ENCODE measurements around the gene SGK1.

The SGK1 gene

GRCh38 chr6:134289204-134289575 is 28.7 kb downstream of the SGK1 start:
- no peaks in the 10 kb centered on the region for H3K9me3 ChIP-seq (ENCODE audit: insufficient read depth, low read depth, low read length)
- no peak overlapping the region for H3K4ac ChIP-seq (ENCODE audit: low read depth, low read length)
- H3K23ac ChIP-seq (ENCODE audit: low read length), result no peak overlapping the region
- peak overlapping the region; percentile 25 for H3K27ac ChIP-seq (ENCODE audit: low read depth, low read length)
- no peak overlapping the region for H2AFZ ChIP-seq (ENCODE audit: insufficient read depth, low read length, poor library complexity)
- peaks cover 2% of the 10 kb centered on the region for H3K79me1 ChIP-seq (ENCODE audit: low read length)
- no peaks in the 10 kb centered on the region for H3K4me1 ChIP-seq (ENCODE audit: control insufficient read depth in 1 of 2, insufficient read depth in 2 of 2, low read length in 2 of 2)
- no peak overlapping the region for H3K14ac ChIP-seq (ENCODE audit: low read length)
- no peak overlapping the region for H2AK5ac ChIP-seq (ENCODE audit: low read length)
- WGBS (ENCODE audit: extremely low coverage, insufficient coverage, insufficient read length), result no CpG with 5 or more reads among the region's 1 CpG
- no peak overlapping the region for H4K91ac ChIP-seq (ENCODE audit: low read depth, low read length)
- no peak for DNase-seq
- no peak overlapping the region for H3K4me2 ChIP-seq (ENCODE audit: low read length)
- no peak overlapping the region for H3K9ac ChIP-seq (ENCODE audit: low read length)
- H2BK120ac ChIP-seq (ENCODE audit: insufficient read depth, low read length, poor library complexity), result no peak overlapping the region
- no peak overlapping the region for H2BK12ac ChIP-seq (ENCODE audit: low read length)
- no peaks in the 10 kb centered on the region for H3K27me3 ChIP-seq (ENCODE audit: insufficient read depth, low read length)
- no peak overlapping the region for H4K12ac ChIP-seq (ENCODE audit: low read depth, low read length)
- H4K8ac ChIP-seq (ENCODE audit: low read depth, low read length), result no peak overlapping the region
- H2BK5ac ChIP-seq (ENCODE audit: low read depth, low read length, poor library complexity), result no peak overlapping the region
- no peaks in the 10 kb centered on the region for H3K36me3 ChIP-seq (ENCODE audit: control insufficient read depth in 1 of 2, insufficient read depth in 2 of 2, low read length in 2 of 2)
- no peak overlapping the region for H3K4me3 ChIP-seq (ENCODE audit: low read depth, low read length)
- no peak overlapping the region for H3K18ac ChIP-seq (ENCODE audit: low read length)
- H3K79me2 ChIP-seq (ENCODE audit: control insufficient read depth, insufficient read depth, low read length, poor library complexity), result no peaks in the 10 kb centered on the region

GRCh38 chr6:134288538-134289203 is 29.2 kb downstream of the SGK1 start:
- Histone ChIP-seq H3K9ac (ENCODE audit: low read length) (no peak overlapping the region), H3K27ac (ENCODE audit: low read depth, low read length) (peak overlapping the region; percentile 33), H3K18ac (ENCODE audit: low read length) (no peak overlapping the region), H2BK120ac (ENCODE audit: insufficient read depth, low read length, poor library complexity) (no peak overlapping the region), H3K79me2 (ENCODE audit: control insufficient read depth, insufficient read depth, low read length, poor library complexity) (no peaks in the 10 kb centered on the region), H3K4me3 (ENCODE audit: low read depth, low read length) (no peak overlapping the region), H4K91ac (ENCODE audit: low read depth, low read length) (no peak overlapping the region), H3K27me3 (ENCODE audit: insufficient read depth, low read length) (no peaks in the 10 kb centered on the region), H3K4me1 (ENCODE audit: control insufficient read depth in 1 of 2, insufficient read depth in 2 of 2, low read length in 2 of 2) (no peaks in the 10 kb centered on the region), H2AFZ (ENCODE audit: insufficient read depth, low read length, poor library complexity) (no peak overlapping the region), H2BK12ac (ENCODE audit: low read length) (no peak overlapping the region), H3K36me3 (ENCODE audit: control insufficient read depth in 1 of 2, insufficient read depth in 2 of 2, low read length in 2 of 2) (no peaks in the 10 kb centered on the region), H2AK5ac (ENCODE audit: low read length) (no peak overlapping the region), H3K23ac (ENCODE audit: low read length) (no peak overlapping the region), H4K12ac (ENCODE audit: low read depth, low read length) (no peak overlapping the region), H3K9me3 (ENCODE audit: insufficient read depth, low read depth, low read length) (no peaks in the 10 kb centered on the region), H3K14ac (ENCODE audit: low read length) (no peak overlapping the region), H3K4ac (ENCODE audit: low read depth, low read length) (no peak overlapping the region), H2BK5ac (ENCODE audit: low read depth, low read length, poor library complexity) (no peak overlapping the region), H3K79me1 (ENCODE audit: low read length) (peaks cover 2% of the 10 kb centered on the region), H4K8ac (ENCODE audit: low read depth, low read length) (no peak overlapping the region), H3K4me2 (ENCODE audit: low read length) (no peak overlapping the region)
- WGBS (ENCODE audit: extremely low coverage, insufficient coverage, insufficient read length), result no CpG with 5 or more reads among the region's 3 CpGs
- DNase-seq, result peak; percentile 48 to 92

- Histone ChIP-seq H3K4ac (ENCODE audit: low read depth, low read length) (no peak overlapping the region), H3K4me2 (ENCODE audit: low read length) (no peak overlapping the region), H2AK5ac (ENCODE audit: low read length) (no peak overlapping the region), H3K4me1 (ENCODE audit: control insufficient read depth in 1 of 2, insufficient read depth in 2 of 2, low read length in 2 of 2) (no peaks in the 10 kb centered on the region), H3K4me3 (ENCODE audit: low read depth, low read length) (no peak overlapping the region), H3K23ac (ENCODE audit: low read length) (no peak overlapping the region), H3K79me2 (ENCODE audit: control insufficient read depth, insufficient read depth, low read length, poor library complexity) (no peaks in the 10 kb centered on the region), H4K91ac (ENCODE audit: low read depth, low read length) (no peak overlapping the region), H3K27ac (ENCODE audit: low read depth, low read length) (peak overlapping the region; percentile 33), H2AFZ (ENCODE audit: insufficient read depth, low read length, poor library complexity) (no peak overlapping the region), H4K8ac (ENCODE audit: low read depth, low read length) (no peak overlapping the region), H3K18ac (ENCODE audit: low read length) (no peak overlapping the region), H2BK5ac (ENCODE audit: low read depth, low read length, poor library complexity) (no peak overlapping the region), H2BK120ac (ENCODE audit: insufficient read depth, low read length, poor library complexity) (no peak overlapping the region), H3K14ac (ENCODE audit: low read length) (no peak overlapping the region), H3K9me3 (ENCODE audit: insufficient read depth, low read depth, low read length) (no peaks in the 10 kb centered on the region), H3K9ac (ENCODE audit: low read length) (no peak overlapping the region), H3K36me3 (ENCODE audit: control insufficient read depth in 1 of 2, insufficient read depth in 2 of 2, low read length in 2 of 2) (no peaks in the 10 kb centered on the region), H2BK12ac (ENCODE audit: low read length) (no peak overlapping the region), H3K27me3 (ENCODE audit: insufficient read depth, low read length) (no peaks in the 10 kb centered on the region), H4K12ac (ENCODE audit: low read depth, low read length) (no peak overlapping the region), H3K79me1 (ENCODE audit: low read length) (peaks cover 2% of the 10 kb centered on the region)
- WGBS (ENCODE audit: extremely low coverage, insufficient coverage, insufficient read length), result no CpG with 5 or more reads among the region's 2 CpGs
- DNase-seq, result peak; percentile 58 to 87
Observed at GRCh38 chr6:134287859-134288537, 29.9 kb downstream of the SGK1 start.

- no peak overlapping the region for H3K4ac ChIP-seq (ENCODE audit: low read depth, low read length)
- no peaks in the 10 kb centered on the region for H3K79me1 ChIP-seq (ENCODE audit: low read length)
- no peak overlapping the region for H4K91ac ChIP-seq (ENCODE audit: low read depth, low read length)
- H3K14ac ChIP-seq (ENCODE audit: low read length), result no peak overlapping the region
- H3K4me2 ChIP-seq (ENCODE audit: low read length), result no peak overlapping the region
- no peaks in the 10 kb centered on the region for H3K4me1 ChIP-seq (ENCODE audit: control insufficient read depth in 1 of 2, insufficient read depth in 2 of 2, low read length in 2 of 2)
- no peak overlapping the region for H4K12ac ChIP-seq (ENCODE audit: low read depth, low read length)
- H2BK120ac ChIP-seq (ENCODE audit: insufficient read depth, low read length, poor library complexity), result no peak overlapping the region
- H3K27ac ChIP-seq (ENCODE audit: low read depth, low read length), result no peak overlapping the region
- no peak overlapping the region for H3K9ac ChIP-seq (ENCODE audit: low read length)
- no peak overlapping the region for H3K23ac ChIP-seq (ENCODE audit: low read length)
- H3K18ac ChIP-seq (ENCODE audit: low read length), result no peak overlapping the region
- H3K9me3 ChIP-seq (ENCODE audit: insufficient read depth, low read depth, low read length), result no peaks in the 10 kb centered on the region
- no peak for DNase-seq
- no peak overlapping the region for H2AFZ ChIP-seq (ENCODE audit: insufficient read depth, low read length, poor library complexity)
- H2AK5ac ChIP-seq (ENCODE audit: low read length), result no peak overlapping the region
- H2BK12ac ChIP-seq (ENCODE audit: low read length), result no peak overlapping the region
- H3K27me3 ChIP-seq (ENCODE audit: insufficient read depth, low read length), result no peaks in the 10 kb centered on the region
- no peaks in the 10 kb centered on the region for H3K36me3 ChIP-seq (ENCODE audit: control insufficient read depth in 1 of 2, insufficient read depth in 2 of 2, low read length in 2 of 2)
- no peak overlapping the region for H3K4me3 ChIP-seq (ENCODE audit: low read depth, low read length)
- no peaks in the 10 kb centered on the region for H3K79me2 ChIP-seq (ENCODE audit: control insufficient read depth, insufficient read depth, low read length, poor library complexity)
- WGBS (ENCODE audit: extremely low coverage, insufficient coverage, insufficient read length), result no CpG with 5 or more reads among the region's 3 CpGs
- no peak overlapping the region for H2BK5ac ChIP-seq (ENCODE audit: low read depth, low read length, poor library complexity)
- H4K8ac ChIP-seq (ENCODE audit: low read depth, low read length), result no peak overlapping the region
Observed at GRCh38 chr6:134282816-134283215, 35.1 kb downstream of the SGK1 start.
